Right hindlimb (tissue), 1 donor: ENCODE measurements around the gene PKNOX2.

ENCODE experiments used
- DNase-seq: peaks from one replicate; pipeline ENCODE4 v3.0.0-alpha.2; 2018

The PKNOX2 gene

GRCh38 chr11:125289419-125290098 is 125.0 kb downstream of the PKNOX2 start:
- DNase-seq, result no peak

- DNase-seq, result no peak
Measured at GRCh38 chr11:125290263-125290662, 125.7 kb downstream of the PKNOX2 start.

GRCh38 chr11:125292100-125292499 is 127.5 kb downstream of the PKNOX2 start:
- DNase-seq, result no peak

GRCh38 chr11:125293596-125293995 is 129.0 kb downstream of the PKNOX2 start:
- DNase-seq, result no peak

GRCh38 chr11:125295931-125296330 is 131.4 kb downstream of the PKNOX2 start:
- peak; percentile 74 for DNase-seq

- no peak for DNase-seq
Measured at GRCh38 chr11:125297346-125297915, 132.9 kb downstream of the PKNOX2 start.

- no peak for DNase-seq
Measured at GRCh38 chr11:125299061-125299615, 134.6 kb downstream of the PKNOX2 start.

- DNase-seq, result no peak
Measured at GRCh38 chr11:125299821-125300220, 135.3 kb downstream of the PKNOX2 start.

GRCh38 chr11:125300791-125301218 is 136.3 kb downstream of the PKNOX2 start:
- peak; percentile 55 for DNase-seq

GRCh38 chr11:125301346-125301745 is 136.8 kb downstream of the PKNOX2 start:
- DNase-seq, result peak; percentile 50

GRCh38 chr11:125303186-125303585 is 138.6 kb downstream of the PKNOX2 start:
- DNase-seq, result no peak

- DNase-seq, result no peak
Measured at GRCh38 chr11:125303694-125304093, 139.1 kb downstream of the PKNOX2 start.

- DNase-seq, result no peak
Measured at GRCh38 chr11:125304136-125304535, 139.6 kb downstream of the PKNOX2 start.

GRCh38 chr11:125304876-125305275 is 140.3 kb downstream of the PKNOX2 start:
- no peak for DNase-seq

- no peak for DNase-seq
Measured at GRCh38 chr11:125305345-125305744, 140.8 kb downstream of the PKNOX2 start.

- no peak for DNase-seq
Measured at GRCh38 chr11:125306476-125306875, 141.9 kb downstream of the PKNOX2 start.

- no peak for DNase-seq
Measured at GRCh38 chr11:125308246-125308645, 143.7 kb downstream of the PKNOX2 start.

- no peak for DNase-seq
Measured at GRCh38 chr11:125312391-125312790, 147.8 kb downstream of the PKNOX2 start.

GRCh38 chr11:125312812-125313211 is 148.3 kb downstream of the PKNOX2 start:
- no peak for DNase-seq

GRCh38 chr11:125313271-125314219 is 149.0 kb downstream of the PKNOX2 start:
- no peak for DNase-seq

- no peak for DNase-seq
Measured at GRCh38 chr11:125314276-125315078, 149.9 kb downstream of the PKNOX2 start.

GRCh38 chr11:125315079-125315740 is 150.7 kb downstream of the PKNOX2 start:
- no peak for DNase-seq
